ENCODE measurements around the gene PTMS. TPM values are rescaled to one million over a fixed set of nuclear protein-coding genes. Genes with fewer than 3 reads are reported as not detected.
A peak's percentile ranks its signal among the peaks of the same experiment; 100 is the strongest.

The PTMS gene
- total and polyA plus RNA-seq, 2 of the 13 experiments (the other 11 are each of a cell fraction or from before 2014, with no cell fraction given): 40.5 to 82.4 TPM

DNA sequence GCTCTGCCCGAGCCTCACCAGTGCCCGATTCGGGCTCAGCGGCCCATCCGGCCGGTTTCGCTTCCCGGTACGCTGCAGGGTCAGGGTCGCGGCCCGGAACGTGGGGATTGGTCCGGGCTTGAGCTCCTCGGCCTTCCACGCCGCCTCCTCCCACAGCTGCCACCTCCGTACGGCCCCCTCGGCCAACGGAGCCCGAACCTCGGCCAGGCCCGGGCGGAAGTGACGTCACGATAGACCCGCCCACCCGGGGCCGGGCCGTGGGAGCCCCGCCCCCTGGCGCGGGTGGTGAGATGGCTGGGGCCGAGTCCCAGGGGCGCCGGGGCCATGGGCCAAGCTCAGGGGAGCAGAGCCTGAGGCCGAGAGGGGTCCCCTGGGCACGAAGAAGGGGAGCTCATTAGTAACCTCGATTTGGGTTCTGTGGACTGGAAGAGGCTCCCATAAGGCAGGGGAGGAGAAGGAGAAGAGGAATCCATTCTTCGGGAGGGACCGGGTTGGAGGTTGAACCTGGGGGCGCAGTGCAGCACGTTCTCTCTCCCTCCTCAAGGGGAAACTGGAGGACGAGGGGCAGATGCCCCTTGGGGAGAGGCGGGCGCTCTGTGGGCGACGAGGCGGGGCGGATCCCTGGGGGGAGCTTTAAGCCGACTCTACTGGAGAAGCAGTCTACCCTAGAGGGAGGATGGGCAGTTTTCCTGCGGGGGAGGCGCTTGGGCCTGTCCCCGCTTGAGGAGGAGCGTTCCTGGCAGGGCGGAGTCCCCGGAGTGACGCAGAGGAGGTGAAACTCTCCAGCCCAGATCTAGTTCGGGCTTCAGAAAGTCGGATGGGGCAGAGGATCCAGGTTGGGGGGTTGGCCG is 13.0 kb upstream of the PTMS start, which contains the start of gene MLF2 (continued):
- TF ChIP-seq, protein P1, sequence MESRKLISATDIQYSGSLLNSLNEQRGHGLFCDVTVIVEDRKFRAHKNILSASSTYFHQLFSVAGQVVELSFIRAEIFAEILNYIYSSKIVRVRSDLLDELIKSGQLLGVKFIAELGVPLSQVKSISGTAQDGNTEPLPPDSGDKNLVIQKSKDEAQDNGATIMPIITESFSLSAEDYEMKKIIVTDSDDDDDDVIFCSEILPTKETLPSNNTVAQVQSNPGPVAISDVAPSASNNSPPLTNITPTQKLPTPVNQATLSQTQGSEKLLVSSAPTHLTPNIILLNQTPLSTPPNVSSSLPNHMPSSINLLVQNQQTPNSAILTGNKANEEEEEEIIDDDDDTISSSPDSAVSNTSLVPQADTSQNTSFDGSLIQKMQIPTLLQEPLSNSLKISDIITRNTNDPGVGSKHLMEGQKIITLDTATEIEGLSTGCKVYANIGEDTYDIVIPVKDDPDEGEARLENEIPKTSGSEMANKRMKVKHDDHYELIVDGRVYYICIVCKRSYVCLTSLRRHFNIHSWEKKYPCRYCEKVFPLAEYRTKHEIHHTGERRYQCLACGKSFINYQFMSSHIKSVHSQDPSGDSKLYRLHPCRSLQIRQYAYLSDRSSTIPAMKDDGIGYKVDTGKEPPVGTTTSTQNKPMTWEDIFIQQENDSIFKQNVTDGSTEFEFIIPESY (CRISPR knock-in tag; IDR thresholded peaks at IDR 0.05): peak; percentile 45; the same call in 1 of the 2 replicates
- TF ChIP-seq RXRA (CRISPR knock-in tag; IDR thresholded peaks at IDR 0.05): peak; percentile 19; the same call in 1 of the 2 replicates
- TF ChIP-seq NCOR1 (IDR thresholded peaks at IDR 0.05; ENCODE audit: borderline replicate concordance, low read length): peak; percentile 17; the same call in 1 of the 2 replicates
- TF ChIP-seq FLYWCH1 (CRISPR knock-in tag; IDR thresholded peaks at IDR 0.05): no peak
- peak; percentile 21; the same call in 1 of the 2 replicates for TF ChIP-seq ZNF775 (CRISPR knock-in tag; IDR thresholded peaks at IDR 0.05; ENCODE audit: borderline replicate concordance)
- TF ChIP-seq, protein P2, sequence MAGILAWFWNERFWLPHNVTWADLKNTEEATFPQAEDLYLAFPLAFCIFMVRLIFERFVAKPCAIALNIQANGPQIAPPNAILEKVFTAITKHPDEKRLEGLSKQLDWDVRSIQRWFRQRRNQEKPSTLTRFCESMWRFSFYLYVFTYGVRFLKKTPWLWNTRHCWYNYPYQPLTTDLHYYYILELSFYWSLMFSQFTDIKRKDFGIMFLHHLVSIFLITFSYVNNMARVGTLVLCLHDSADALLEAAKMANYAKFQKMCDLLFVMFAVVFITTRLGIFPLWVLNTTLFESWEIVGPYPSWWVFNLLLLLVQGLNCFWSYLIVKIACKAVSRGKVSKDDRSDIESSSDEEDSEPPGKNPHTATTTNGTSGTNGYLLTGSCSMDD (CRISPR knock-in tag; IDR thresholded peaks at IDR 0.05): no peak
- no peak for TF ChIP-seq XBP1 (CRISPR knock-in tag; IDR thresholded peaks at IDR 0.05)
- peak; percentile 74; the same call in 1 of the 2 replicates for TF ChIP-seq ZNF441 (CRISPR knock-in tag; IDR thresholded peaks at IDR 0.05; ENCODE audit: borderline replicate concordance)
- TF ChIP-seq JUN (CRISPR knock-in tag; IDR thresholded peaks at IDR 0.05): peak; percentile 47; the same call in 1 of the 2 replicates
- TF ChIP-seq HMG20A (CRISPR knock-in tag; IDR thresholded peaks at IDR 0.05; ENCODE audit: borderline replicate concordance): 0 out of 2 replicates have a peak, but pooled peaks have one; percentile 12
- TF ChIP-seq CHD4 (IDR thresholded peaks at IDR 0.05; ENCODE audit: borderline replicate concordance, low read length): 0 out of 2 replicates have a peak, but pooled peaks have one; percentile 24
- TF ChIP-seq ZFP90 (CRISPR knock-in tag; IDR thresholded peaks at IDR 0.05; ENCODE audit: borderline replicate concordance): peak; percentile 39; the same call in 1 of the 2 replicates
- TF ChIP-seq, protein P3, sequence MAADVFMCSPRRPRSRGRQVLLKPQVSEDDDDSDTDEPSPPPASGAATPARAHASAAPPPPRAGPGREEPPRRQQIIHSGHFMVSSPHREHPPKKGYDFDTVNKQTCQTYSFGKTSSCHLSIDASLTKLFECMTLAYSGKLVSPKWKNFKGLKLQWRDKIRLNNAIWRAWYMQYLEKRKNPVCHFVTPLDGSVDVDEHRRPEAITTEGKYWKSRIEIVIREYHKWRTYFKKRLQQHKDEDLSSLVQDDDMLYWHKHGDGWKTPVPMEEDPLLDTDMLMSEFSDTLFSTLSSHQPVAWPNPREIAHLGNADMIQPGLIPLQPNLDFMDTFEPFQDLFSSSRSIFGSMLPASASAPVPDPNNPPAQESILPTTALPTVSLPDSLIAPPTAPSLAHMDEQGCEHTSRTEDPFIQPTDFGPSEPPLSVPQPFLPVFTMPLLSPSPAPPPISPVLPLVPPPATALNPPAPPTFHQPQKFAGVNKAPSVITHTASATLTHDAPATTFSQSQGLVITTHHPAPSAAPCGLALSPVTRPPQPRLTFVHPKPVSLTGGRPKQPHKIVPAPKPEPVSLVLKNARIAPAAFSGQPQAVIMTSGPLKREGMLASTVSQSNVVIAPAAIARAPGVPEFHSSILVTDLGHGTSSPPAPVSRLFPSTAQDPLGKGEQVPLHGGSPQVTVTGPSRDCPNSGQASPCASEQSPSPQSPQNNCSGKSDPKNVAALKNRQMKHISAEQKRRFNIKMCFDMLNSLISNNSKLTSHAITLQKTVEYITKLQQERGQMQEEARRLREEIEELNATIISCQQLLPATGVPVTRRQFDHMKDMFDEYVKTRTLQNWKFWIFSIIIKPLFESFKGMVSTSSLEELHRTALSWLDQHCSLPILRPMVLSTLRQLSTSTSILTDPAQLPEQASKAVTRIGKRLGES (CRISPR knock-in tag; IDR thresholded peaks at IDR 0.05; ENCODE audit: borderline replicate concordance): no peak
- TF ChIP-seq GPN1 (CRISPR knock-in tag; IDR thresholded peaks at IDR 0.05; ENCODE audit: borderline replicate concordance): 0 out of 2 replicates have a peak, but pooled peaks have one; percentile 46
- TF ChIP-seq ZNF547 (CRISPR knock-in tag; IDR thresholded peaks at IDR 0.05): peak; percentile 87
- peak; percentile 80 for TF ChIP-seq REPIN1 (CRISPR knock-in tag; IDR thresholded peaks at IDR 0.05; ENCODE audit: borderline replicate concordance, low read depth)
- peak; percentile 94 for TF ChIP-seq ZNF543 (CRISPR knock-in tag; IDR thresholded peaks at IDR 0.05)
- TF ChIP-seq TMF1 (CRISPR knock-in tag; IDR thresholded peaks at IDR 0.05; ENCODE audit: low read depth): peak; percentile 53; the same call in 1 of the 2 replicates
- 0 out of 2 replicates have a peak, but pooled peaks have one; percentile 76 for TF ChIP-seq SMYD3 (CRISPR knock-in tag; IDR thresholded peaks at IDR 0.05)
- TF ChIP-seq, protein P4, sequence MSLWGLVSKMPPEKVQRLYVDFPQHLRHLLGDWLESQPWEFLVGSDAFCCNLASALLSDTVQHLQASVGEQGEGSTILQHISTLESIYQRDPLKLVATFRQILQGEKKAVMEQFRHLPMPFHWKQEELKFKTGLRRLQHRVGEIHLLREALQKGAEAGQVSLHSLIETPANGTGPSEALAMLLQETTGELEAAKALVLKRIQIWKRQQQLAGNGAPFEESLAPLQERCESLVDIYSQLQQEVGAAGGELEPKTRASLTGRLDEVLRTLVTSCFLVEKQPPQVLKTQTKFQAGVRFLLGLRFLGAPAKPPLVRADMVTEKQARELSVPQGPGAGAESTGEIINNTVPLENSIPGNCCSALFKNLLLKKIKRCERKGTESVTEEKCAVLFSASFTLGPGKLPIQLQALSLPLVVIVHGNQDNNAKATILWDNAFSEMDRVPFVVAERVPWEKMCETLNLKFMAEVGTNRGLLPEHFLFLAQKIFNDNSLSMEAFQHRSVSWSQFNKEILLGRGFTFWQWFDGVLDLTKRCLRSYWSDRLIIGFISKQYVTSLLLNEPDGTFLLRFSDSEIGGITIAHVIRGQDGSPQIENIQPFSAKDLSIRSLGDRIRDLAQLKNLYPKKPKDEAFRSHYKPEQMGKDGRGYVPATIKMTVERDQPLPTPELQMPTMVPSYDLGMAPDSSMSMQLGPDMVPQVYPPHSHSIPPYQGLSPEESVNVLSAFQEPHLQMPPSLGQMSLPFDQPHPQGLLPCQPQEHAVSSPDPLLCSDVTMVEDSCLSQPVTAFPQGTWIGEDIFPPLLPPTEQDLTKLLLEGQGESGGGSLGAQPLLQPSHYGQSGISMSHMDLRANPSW (CRISPR knock-in tag; IDR thresholded peaks at IDR 0.05; ENCODE audit: borderline replicate concordance): peak; percentile 51; the same call in 1 of the 2 replicates

All from HepG2 (cell line).